ENCODE measurements around the gene EVI5L. TPM values are rescaled to one million over a fixed set of nuclear protein-coding genes. Genes with fewer than 3 reads are reported as not detected.

EVI5L gene
- total and polyA plus RNA-seq, 2 of the 13 experiments (the other 11 are each of a cell fraction or from before 2014, with no cell fraction given): 1.7 to 2.4 TPM

- TF ChIP-seq ZBTB40 (IDR thresholded peaks at IDR 0.05) (no peak), ZBTB40 (CRISPR knock-in tag; IDR thresholded peaks at IDR 0.05) (peak; percentile 79), EED (CRISPR knock-in tag; IDR thresholded peaks at IDR 0.05) (no peak; the same call in 1 of the 2 replicates), ZNF383 (CRISPR knock-in tag; IDR thresholded peaks at IDR 0.05; ENCODE audit: borderline replicate concordance) (no peak), DR1 (CRISPR knock-in tag; IDR thresholded peaks at IDR 0.05) (peak; percentile 76; the same call in 1 of the 2 replicates), ZNF800 (CRISPR knock-in tag; IDR thresholded peaks at IDR 0.05) (peak; percentile 68; the same call in 1 of the 2 replicates), SMAD1 (CRISPR knock-in tag; IDR thresholded peaks at IDR 0.05; ENCODE audit: borderline replicate concordance, low read depth) (no peak; the same call in 1 of the 2 replicates), KDM1A (CRISPR knock-in tag; IDR thresholded peaks at IDR 0.05) (no peak), ELF4 (CRISPR knock-in tag; IDR thresholded peaks at IDR 0.05; ENCODE audit: borderline replicate concordance) (0 out of 2 replicates have a peak, but pooled peaks have one; percentile 20), ZNF337 (CRISPR knock-in tag; IDR thresholded peaks at IDR 0.05; ENCODE audit: borderline replicate concordance, low read depth) (0 out of 2 replicates have a peak, but pooled peaks have one; percentile 57), TCF12 (IDR thresholded peaks at IDR 0.05) (no peak), TCF12 (CRISPR knock-in tag; IDR thresholded peaks at IDR 0.05) (no peak), MNT (IDR thresholded peaks at IDR 0.05) (peak; percentile 89), ZBTB7A (CRISPR knock-in tag; IDR thresholded peaks at IDR 0.05) (no peak; the same call in none of the 2 replicates), MIXL1 (CRISPR knock-in tag; IDR thresholded peaks at IDR 0.05) (peak; percentile 72), RFX5 (IDR thresholded peaks at IDR 0.05; ENCODE audit: low read depth, low read length) (no peak)
These were observed 73.4 kb downstream of the EVI5L start, which contains the start of gene MAP2K7 (continued) for GRCh38 chr19:7903244-7904073.
